Sigmoid colon (tissue), 7 donors: ENCODE results near the gene ATP1A2. TPM values are rescaled to one million over a fixed set of nuclear protein-coding genes. Genes with fewer than 3 reads are reported as not detected.

Experiments used
- DNase-seq: peaks from one replicate; pipeline ENCODE4 v3.0.0-alpha.2; 2019
- H3K27ac ChIP-seq, 4 donors: fragments of 200-600 bp; sonication (generic); one replicate each; pipeline ENCODE4 v1.5.1; 2016 to 2019; ENCODE audit warnings: mild to moderate bottlenecking in 1 of 4
- H3K27me3 ChIP-seq, 3 donors: fragments of 200-600 bp; sonication (generic); one replicate each; pipeline ENCODE4 v1.5.1; 2019; ENCODE audit warnings: mild to moderate bottlenecking in 1 of 3
- H3K36me3 ChIP-seq, 4 donors: fragments of 200-600 bp; sonication (generic); one replicate each; pipeline ENCODE4 v1.5.1; 2016 to 2019
- H3K4me1 ChIP-seq, 4 donors: fragments of 200-600 bp; sonication (generic); one replicate each; pipeline ENCODE4 v1.5.1; 2017 to 2019
- H3K4me3 ChIP-seq, 4 donors: fragments of 200-600 bp; sonication (generic); one replicate each; pipeline ENCODE4 v1.5.1; 2017 to 2019; ENCODE audit warnings: mild to moderate bottlenecking in 2 of 4, moderate library complexity in 1 of 4
- H3K9me3 ChIP-seq, 4 donors: fragments of 200-600 bp in 3 of 4; sonication (generic) in 3 of 4; one replicate each; pipeline versions ENCODE4 v1.5.1 to v1.6.1; 2013 to 2019
- EP300 ChIP-seq, 4 donors: sonication (generic); formaldehyde crosslinking; IDR thresholded peaks; one replicate each; pipeline ENCODE4 v1.6.1; 2017; ENCODE audit warnings: antibody characterized with exemption in 4 of 4
- POLR2A ChIP-seq, 2 donors: fragments of 450-650 bp; IDR thresholded peaks; one replicate each; pipeline ENCODE4 v1.6.1; 2016; ENCODE audit warnings: antibody characterized with exemption in 2 of 2, mild to moderate bottlenecking in 2 of 2, moderate library complexity in 2 of 2
- POLR2AphosphoS5 ChIP-seq, 4 donors: sonication (generic); formaldehyde crosslinking; IDR thresholded peaks; one replicate each; pipeline ENCODE4 v1.6.1; 2017; ENCODE audit warnings: antibody characterized with exemption in 4 of 4
- WGBS, 2 donors: extraction: QIAGEN DNeasy Blood & Tissue Kit; methylation state at CpG; one replicate each; pipeline ENCODE4 v1.1.7; 2013; 5-methylcytosine and 5-hydroxymethylcytosine counted together
- intact Hi-C: fragments of 100-400 bp; cut with DNase I; formaldehyde crosslinking; loops from one replicate; pipeline ENCODE4 v1.15.1; 2023
- polyA plus RNA-seq, 3 donors: library from polyadenylated mRNA; stranded (reverse); fragments of 200-250 nt; gene quantifications; one replicate each; pipeline ENCODE4 v1.2.3, GENCODE V29; 2013
- total RNA-seq, 4 donors: library from RNA; depleted of rRNA; stranded (reverse); fragments of >200 nt; gene quantifications; one replicate each; pipeline ENCODE4 v1.1.0, GENCODE V29; 2016
- TF ChIP-seq, protein P1 (sequence below), 4 experiments: fragments of 450-650 bp in 3 of 4; fragments of 200-600 bp in 1 of 4; IDR thresholded peaks; one replicate each; pipeline ENCODE4 v1.5.1; 2016 to 2019; ENCODE audit warnings: antibody characterized with exemption in 4 of 4, mild to moderate bottlenecking in 3 of 4, moderate library complexity in 2 of 4
- donor health status: healthy with polysubstance abuse.
- donor health status: Bipolar disorder and iron deficiency.
- donor health status: healthy.

Gene ATP1A2
- total and polyA plus RNA-seq, 7 donors = 0.92 to 153 (median 60.7) TPM

DNA sequence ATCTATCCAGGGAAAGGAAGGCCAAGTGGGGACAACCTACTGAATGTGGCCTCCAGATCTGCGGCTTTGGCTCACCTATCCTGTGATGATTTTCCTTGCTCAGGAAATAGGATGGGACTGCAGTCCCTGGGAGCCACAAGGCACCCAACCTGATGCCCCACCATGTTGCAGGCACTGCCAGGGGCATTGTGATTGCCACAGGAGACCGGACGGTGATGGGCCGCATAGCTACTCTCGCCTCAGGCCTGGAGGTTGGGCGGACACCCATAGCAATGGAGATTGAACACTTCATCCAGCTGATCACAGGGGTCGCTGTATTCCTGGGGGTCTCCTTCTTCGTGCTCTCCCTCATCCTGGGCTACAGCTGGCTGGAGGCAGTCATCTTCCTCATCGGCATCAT, 11.8 kb downstream of the ATP1A2 start:
- Histone ChIP-seq H3K27me3 (no peaks in the 10 kb centered on the region), H3K27ac (peak overlapping the region; percentile 53 to 83 (median 66)), H3K4me1 (peaks cover 0 to 67% (median 56%) of the 10 kb centered on the region in 4 donors), H3K36me3 (peaks cover 26 to 94% (median 43%) of the 10 kb centered on the region in 4 donors), H3K4me3 (no peak overlapping the region), H3K9me3 (no peaks in the 10 kb centered on the region)
- 93 to 95% methylated on average over 9 of the region's 9 CpGs for WGBS, 2 donors
- DNase-seq = no peak
- no peak for TF ChIP-seq POLR2A (IDR thresholded peaks at IDR 0.05)
- no peak for TF ChIP-seq POLR2AphosphoS5 (IDR thresholded peaks at IDR 0.05)
- TF ChIP-seq EP300 (IDR thresholded peaks at IDR 0.05) = no peak
- TF ChIP-seq, protein P1, sequence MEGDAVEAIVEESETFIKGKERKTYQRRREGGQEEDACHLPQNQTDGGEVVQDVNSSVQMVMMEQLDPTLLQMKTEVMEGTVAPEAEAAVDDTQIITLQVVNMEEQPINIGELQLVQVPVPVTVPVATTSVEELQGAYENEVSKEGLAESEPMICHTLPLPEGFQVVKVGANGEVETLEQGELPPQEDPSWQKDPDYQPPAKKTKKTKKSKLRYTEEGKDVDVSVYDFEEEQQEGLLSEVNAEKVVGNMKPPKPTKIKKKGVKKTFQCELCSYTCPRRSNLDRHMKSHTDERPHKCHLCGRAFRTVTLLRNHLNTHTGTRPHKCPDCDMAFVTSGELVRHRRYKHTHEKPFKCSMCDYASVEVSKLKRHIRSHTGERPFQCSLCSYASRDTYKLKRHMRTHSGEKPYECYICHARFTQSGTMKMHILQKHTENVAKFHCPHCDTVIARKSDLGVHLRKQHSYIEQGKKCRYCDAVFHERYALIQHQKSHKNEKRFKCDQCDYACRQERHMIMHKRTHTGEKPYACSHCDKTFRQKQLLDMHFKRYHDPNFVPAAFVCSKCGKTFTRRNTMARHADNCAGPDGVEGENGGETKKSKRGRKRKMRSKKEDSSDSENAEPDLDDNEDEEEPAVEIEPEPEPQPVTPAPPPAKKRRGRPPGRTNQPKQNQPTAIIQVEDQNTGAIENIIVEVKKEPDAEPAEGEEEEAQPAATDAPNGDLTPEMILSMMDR (IDR thresholded peaks at IDR 0.05) = no peak
- intact Hi-C loops = no loop called here

DNA sequence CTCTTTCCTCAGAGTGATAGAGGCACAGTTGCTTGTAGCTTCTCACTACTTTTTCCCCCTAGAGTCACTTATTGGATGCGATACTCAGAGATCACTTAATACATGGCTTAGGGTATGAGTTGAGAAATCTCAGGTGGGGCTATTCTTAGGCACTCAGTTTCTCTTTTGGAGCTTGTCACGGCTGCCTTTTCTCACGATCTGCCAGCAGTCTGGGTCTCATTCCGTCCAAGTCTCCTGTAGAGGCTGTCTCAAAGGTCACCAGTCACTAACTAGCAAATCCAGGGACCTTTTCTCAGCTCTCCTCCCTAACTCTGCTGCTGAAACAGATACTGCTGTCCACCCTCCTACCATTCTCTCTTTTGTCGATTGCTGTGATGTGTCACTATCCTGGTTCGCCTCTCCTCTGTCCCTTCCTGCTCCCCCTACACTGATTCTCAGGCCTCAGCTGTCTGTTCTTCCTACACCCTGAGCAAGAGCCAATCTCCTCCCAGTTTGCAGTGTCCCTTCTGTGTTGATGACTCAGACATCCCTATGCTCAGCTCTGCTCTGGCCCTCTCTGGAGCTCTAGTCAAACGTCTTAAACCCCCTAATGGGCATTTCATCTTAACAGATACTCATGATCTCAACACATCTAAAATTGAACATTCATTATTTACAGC, 12.4 kb downstream of the ATP1A2 start:
- H3K36me3 ChIP-seq = peaks cover 26 to 94% (median 43%) of the 10 kb centered on the region in 4 donors
- WGBS, 2 donors = 71 to 77% methylated on average over 7 of the region's 7 CpGs
- H3K4me1 ChIP-seq = peaks cover 0 to 68% (median 57%) of the 10 kb centered on the region in 4 donors

DNA sequence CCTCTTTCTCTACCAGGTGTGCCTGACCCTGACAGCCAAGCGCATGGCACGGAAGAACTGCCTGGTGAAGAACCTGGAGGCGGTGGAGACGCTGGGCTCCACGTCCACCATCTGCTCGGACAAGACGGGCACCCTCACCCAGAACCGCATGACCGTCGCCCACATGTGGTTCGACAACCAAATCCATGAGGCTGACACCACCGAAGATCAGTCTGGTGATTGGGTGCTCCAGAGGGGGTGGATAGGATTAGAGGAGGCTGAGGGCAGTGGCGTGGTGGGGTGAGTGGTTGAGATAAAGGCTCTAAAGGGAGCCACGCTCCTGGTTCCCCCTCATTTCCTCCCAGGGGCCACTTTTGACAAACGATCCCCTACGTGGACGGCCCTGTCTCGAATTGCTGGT, 13.1 kb downstream of the ATP1A2 start:
- TF ChIP-seq POLR2A (IDR thresholded peaks at IDR 0.05) (no peak), EP300 (IDR thresholded peaks at IDR 0.05) (no peak), POLR2AphosphoS5 (IDR thresholded peaks at IDR 0.05) (no peak)
- TF ChIP-seq, protein P1 (IDR thresholded peaks at IDR 0.05) = no peak
- Histone ChIP-seq H3K27ac (peak overlapping the region; percentile 53 to 83 (median 66)), H3K36me3 (peaks cover 26 to 94% (median 43%) of the 10 kb centered on the region in 4 donors), H3K4me1 (peaks cover 0 to 62% (median 55%) of the 10 kb centered on the region in 4 donors), H3K27me3 (no peaks in the 10 kb centered on the region), H3K9me3 (no peaks in the 10 kb centered on the region), H3K4me3 (no peak overlapping the region)
- intact Hi-C loops = no loop called here
- peak; percentile 34 for DNase-seq
- WGBS, 2 donors = 88 to 90% methylated on average over 18 of the region's 18 CpGs

More for the DNA sequence above, 12.4 kb downstream of the ATP1A2 start:
- no peaks in the 10 kb centered on the region for H3K27me3 ChIP-seq
- no peaks in the 10 kb centered on the region for H3K9me3 ChIP-seq
- no peak overlapping the region for H3K4me3 ChIP-seq
- no peak for TF ChIP-seq POLR2AphosphoS5 (IDR thresholded peaks at IDR 0.05)
- no peak for TF ChIP-seq EP300 (IDR thresholded peaks at IDR 0.05)
- no peak for TF ChIP-seq POLR2A (IDR thresholded peaks at IDR 0.05)
- TF ChIP-seq, protein P1 (IDR thresholded peaks at IDR 0.05) = no peak
- peak overlapping the region; percentile 53 to 83 (median 66) for H3K27ac ChIP-seq
- intact Hi-C loops = no loop called here
- DNase-seq = no peak

DNA sequence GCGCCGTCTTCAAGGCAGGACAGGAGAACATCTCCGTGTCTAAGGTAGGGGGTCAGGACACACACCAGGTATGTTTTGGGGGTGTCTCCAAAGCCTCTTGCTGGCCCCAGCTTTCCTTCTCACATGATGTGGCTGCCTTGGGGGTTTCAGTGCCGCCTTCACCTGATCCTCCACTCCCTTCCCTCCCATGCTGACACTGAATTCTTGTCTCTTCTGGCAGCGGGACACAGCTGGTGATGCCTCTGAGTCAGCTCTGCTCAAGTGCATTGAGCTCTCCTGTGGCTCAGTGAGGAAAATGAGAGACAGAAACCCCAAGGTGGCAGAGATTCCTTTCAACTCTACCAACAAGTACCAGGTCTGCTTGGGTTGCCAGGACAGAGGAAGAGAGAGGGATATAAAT, 13.5 kb downstream of the ATP1A2 start:
- peak; percentile 33 for DNase-seq
- no peak for TF ChIP-seq POLR2A (IDR thresholded peaks at IDR 0.05)
- Histone ChIP-seq H3K4me1 (peaks cover 0 to 58% (median 51%) of the 10 kb centered on the region in 4 donors), H3K36me3 (peaks cover 23 to 94% (median 43%) of the 10 kb centered on the region in 4 donors), H3K27me3 (no peaks in the 10 kb centered on the region), H3K4me3 (no peak overlapping the region), H3K9me3 (no peaks in the 10 kb centered on the region), H3K27ac (peak overlapping the region; percentile 53 to 83 (median 66))
- 94 to 95% methylated on average over 5 of the region's 5 CpGs for WGBS, 2 donors
- intact Hi-C loops = no loop called here

DNA sequence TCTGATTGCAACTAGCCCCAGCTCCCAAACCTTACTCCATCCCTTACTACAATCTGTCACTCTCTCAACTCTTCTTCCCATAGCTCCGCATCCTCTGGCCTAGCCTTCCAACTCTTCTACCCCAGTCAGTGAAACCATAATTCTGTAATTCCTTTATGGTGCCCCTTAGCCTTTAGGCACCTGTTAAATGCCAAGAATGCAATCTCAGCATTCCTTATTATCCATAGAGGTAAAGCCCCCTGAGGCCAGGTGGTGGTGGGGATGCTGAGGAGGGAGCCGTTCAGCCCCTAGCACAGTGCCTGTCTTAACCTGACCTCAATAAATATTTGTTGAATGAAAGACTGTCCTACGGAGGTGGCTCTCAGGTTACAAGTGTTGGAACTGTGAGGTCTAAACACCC, 14.0 kb downstream of the ATP1A2 start:
- Histone ChIP-seq H3K9me3 (no peaks in the 10 kb centered on the region), H3K4me1 (peaks cover 0 to 53% (median 46%) of the 10 kb centered on the region in 4 donors), H3K27me3 (no peaks in the 10 kb centered on the region), H3K27ac (peak overlapping the region; percentile 13 to 83 (median 68)), H3K4me3 (no peak overlapping the region), H3K36me3 (peaks cover 23 to 93% (median 43%) of the 10 kb centered on the region in 4 donors)
- peak; percentile 39 for DNase-seq
- TF ChIP-seq EP300 (IDR thresholded peaks at IDR 0.05) (no peak), POLR2A (IDR thresholded peaks at IDR 0.05) (no peak), POLR2AphosphoS5 (IDR thresholded peaks at IDR 0.05) (no peak)
- TF ChIP-seq, protein P1 (IDR thresholded peaks at IDR 0.05) = no peak
- intact Hi-C loops = no loop called here
- 75 to 77% methylated on average over 3 of the region's 3 CpGs for WGBS, 2 donors
